HG03025 (cell line): ENCODE results near the gene TADA2B.
"Not testable (repeated sequence)": the region's sequence is repeated elsewhere in the genome, so short reads cannot be mapped to it uniquely, and the experiment has no call there.

Experiments used
- ATAC-seq: cut with Tn5 transposase; IDR thresholded peaks from one replicate; pipeline ENCODE4 v1.9.1; 2021; ENCODE audit warnings: mild to moderate bottlenecking, moderate library complexity; ENCODE audit not compliant: unreplicated experiment, low FRiP score

TADA2B gene

GRCh38 chr4:7074426-7074825 is 31.3 kb downstream of the TADA2B start:
- no peak for ATAC-seq

- ATAC-seq, result no peak
Observed at GRCh38 chr4:7075962-7076695, 33.0 kb downstream of the TADA2B start.

- ATAC-seq, result no peak
Observed at GRCh38 chr4:7076696-7077082, 33.5 kb downstream of the TADA2B start.

GRCh38 chr4:7077371-7077770 is 34.2 kb downstream of the TADA2B start:
- no peak for ATAC-seq

GRCh38 chr4:7078025-7078424 is 34.9 kb downstream of the TADA2B start:
- no peak for ATAC-seq

GRCh38 chr4:7079483-7079882 is 36.3 kb downstream of the TADA2B start:
- ATAC-seq, result not testable (repeated sequence)

- ATAC-seq, result not testable (repeated sequence)
Observed at GRCh38 chr4:7079909-7080308, 36.7 kb downstream of the TADA2B start.

- ATAC-seq, result no peak
Observed at GRCh38 chr4:7083597-7084563, 40.7 kb downstream of the TADA2B start.

- not testable (repeated sequence) for ATAC-seq
Observed at GRCh38 chr4:7084564-7084961, 41.4 kb downstream of the TADA2B start.

GRCh38 chr4:7086384-7086783 is 43.2 kb downstream of the TADA2B start:
- ATAC-seq, result no peak

GRCh38 chr4:7087036-7087435 is 43.9 kb downstream of the TADA2B start:
- ATAC-seq, result no peak

GRCh38 chr4:7089213-7089986 is 46.2 kb downstream of the TADA2B start:
- no peak for ATAC-seq

- no peak for ATAC-seq
Observed at GRCh38 chr4:7092026-7092425, 48.9 kb downstream of the TADA2B start.

GRCh38 chr4:7094916-7095315 is 51.7 kb downstream of the TADA2B start:
- no peak for ATAC-seq

- no peak for ATAC-seq
Observed at GRCh38 chr4:7095611-7096155, 52.5 kb downstream of the TADA2B start.

- no peak for ATAC-seq
Observed at GRCh38 chr4:7096236-7096635, 53.1 kb downstream of the TADA2B start.

GRCh38 chr4:7101692-7102515 is 58.7 kb downstream of the TADA2B start:
- no peak for ATAC-seq

GRCh38 chr4:7102516-7102909 is 59.3 kb downstream of the TADA2B start:
- ATAC-seq, result not testable (repeated sequence)

GRCh38 chr4:7103031-7103606 is 59.9 kb downstream of the TADA2B start:
- peak; percentile 80 for ATAC-seq
